ENCODE data around the gene AMER3. TPM values are rescaled to one million over a fixed set of nuclear protein-coding genes. Genes with fewer than 3 reads are reported as not detected.

The AMER3 gene
- total and polyA plus RNA-seq, 2 experiments from 2014 or later = not detected

GRCh38 chr2:130766711-130767407 lies 11.5 kb downstream of the AMER3 start:
- TF ChIP-seq EZH2 (IDR thresholded peaks at IDR 0.05; ENCODE audit: insufficient read depth, poor library complexity, severe bottlenecking) = no peak
- no peak for TF ChIP-seq EZH2phosphoT487 (IDR thresholded peaks at IDR 0.05; ENCODE audit: insufficient read depth, low read depth)
- in situ Hi-C loops (cut with MboI) = no loop called here
- 23 to 25% methylated on average over 12 of the region's 12 CpGs for WGBS, 2 experiments (ENCODE audit: low coverage in 1 of 2, low lambda C conversion rate in 2 of 2, missing lambda C conversion rate in 2 of 2)

GRCh38 chr2:130767408-130767775 lies 12.1 kb downstream of the AMER3 start:
- Histone ChIP-seq H3F3A (ENCODE audit: insufficient read depth) (no peaks in the 10 kb centered on the region), H3K79me2 (ENCODE audit: insufficient read depth) (no peaks in the 10 kb centered on the region), H3K9me3 (ENCODE audit: low read depth) (no peaks in the 10 kb centered on the region), H3K27ac (no peak overlapping the region), H3K4me2 (ENCODE audit: unreplicated experiment) (no peak overlapping the region), H3K4me3 (no peak overlapping the region), H3K9me2 (ENCODE audit: insufficient read depth) (no peaks in the 10 kb centered on the region), H3K27me3 (replicated peaks; ENCODE audit: insufficient read depth) (no peaks in the 10 kb centered on the region), H2AFZ (no peak overlapping the region), H3K36me3 (ENCODE audit: low read depth) (no peaks in the 10 kb centered on the region), H4K20me1 (ENCODE audit: insufficient read depth) (no peaks in the 10 kb centered on the region), H3K4me1 (ENCODE audit: insufficient read depth) (no peaks in the 10 kb centered on the region), H3K9ac (no peak overlapping the region)
- WGBS, 2 experiments (ENCODE audit: low coverage in 1 of 2, low lambda C conversion rate in 2 of 2, missing lambda C conversion rate in 2 of 2) = 9 to 15% methylated on average over 4 to 7 of the region's 7 CpGs
- TF ChIP-seq EZH2 (IDR thresholded peaks at IDR 0.05; ENCODE audit: insufficient read depth, poor library complexity, severe bottlenecking) = no peak
- no peak for TF ChIP-seq EZH2phosphoT487 (IDR thresholded peaks at IDR 0.05; ENCODE audit: insufficient read depth, low read depth)
- DNase-seq = no peak
- in situ Hi-C loops (cut with MboI) = no loop called here

More at GRCh38 chr2:130766711-130767407, 11.5 kb downstream of the AMER3 start:
- Histone ChIP-seq H3K36me3 (ENCODE audit: low read depth) (no peaks in the 10 kb centered on the region), H3F3A (ENCODE audit: insufficient read depth) (no peaks in the 10 kb centered on the region), H2AFZ (no peak overlapping the region), H3K27ac (no peak overlapping the region), H3K79me2 (ENCODE audit: insufficient read depth) (no peaks in the 10 kb centered on the region), H4K20me1 (ENCODE audit: insufficient read depth) (no peaks in the 10 kb centered on the region), H3K4me2 (ENCODE audit: unreplicated experiment) (no peak overlapping the region), H3K9me3 (ENCODE audit: low read depth) (no peaks in the 10 kb centered on the region), H3K27me3 (replicated peaks; ENCODE audit: insufficient read depth) (no peaks in the 10 kb centered on the region), H3K9ac (no peak overlapping the region), H3K4me1 (ENCODE audit: insufficient read depth) (no peaks in the 10 kb centered on the region), H3K4me3 (no peak overlapping the region), H3K9me2 (ENCODE audit: insufficient read depth) (no peaks in the 10 kb centered on the region)
- DNase-seq = no peak

GRCh38 chr2:130768191-130768855 lies 13.0 kb downstream of the AMER3 start:
- no peak for DNase-seq
- 49 to 54% methylated on average over 14 to 17 of the region's 17 CpGs for WGBS, 2 experiments (ENCODE audit: low coverage in 1 of 2, low lambda C conversion rate in 2 of 2, missing lambda C conversion rate in 2 of 2)
- no peaks in the 10 kb centered on the region for H3K9me3 ChIP-seq (ENCODE audit: low read depth)

GRCh38 chr2:130769343-130769907 lies 14.1 kb downstream of the AMER3 start:
- Histone ChIP-seq H3K9ac (no peak overlapping the region), H2AFZ (no peak overlapping the region), H3K4me3 (no peak overlapping the region), H3K36me3 (ENCODE audit: low read depth) (no peaks in the 10 kb centered on the region), H3K79me2 (ENCODE audit: insufficient read depth) (no peaks in the 10 kb centered on the region), H3K9me2 (ENCODE audit: insufficient read depth) (no peaks in the 10 kb centered on the region), H3K9me3 (ENCODE audit: low read depth) (no peaks in the 10 kb centered on the region), H3K27me3 (replicated peaks; ENCODE audit: insufficient read depth) (no peaks in the 10 kb centered on the region), H3K27ac (no peak overlapping the region), H3K4me1 (ENCODE audit: insufficient read depth) (no peaks in the 10 kb centered on the region), H3F3A (ENCODE audit: insufficient read depth) (no peaks in the 10 kb centered on the region), H4K20me1 (ENCODE audit: insufficient read depth) (no peaks in the 10 kb centered on the region), H3K4me2 (ENCODE audit: unreplicated experiment) (no peak overlapping the region)
- TF ChIP-seq EZH2 (IDR thresholded peaks at IDR 0.05; ENCODE audit: insufficient read depth, poor library complexity, severe bottlenecking) (no peak), EZH2phosphoT487 (IDR thresholded peaks at IDR 0.05; ENCODE audit: insufficient read depth, low read depth) (no peak)
- in situ Hi-C loops (cut with MboI) = no loop called here
- WGBS, 2 experiments (ENCODE audit: low coverage in 1 of 2, low lambda C conversion rate in 2 of 2, missing lambda C conversion rate in 2 of 2) = 41 to 50% methylated on average over 7 of the region's 7 CpGs
- DNase-seq = no peak

More at GRCh38 chr2:130768191-130768855, 13.0 kb downstream of the AMER3 start:
- no peak overlapping the region for H2AFZ ChIP-seq
- no peaks in the 10 kb centered on the region for H4K20me1 ChIP-seq (ENCODE audit: insufficient read depth)
- H3K4me2 ChIP-seq (ENCODE audit: unreplicated experiment) = no peak overlapping the region
- H3K9me2 ChIP-seq (ENCODE audit: insufficient read depth) = no peaks in the 10 kb centered on the region
- no peaks in the 10 kb centered on the region for H3F3A ChIP-seq (ENCODE audit: insufficient read depth)
- no peaks in the 10 kb centered on the region for H3K4me1 ChIP-seq (ENCODE audit: insufficient read depth)
- H3K27me3 ChIP-seq (replicated peaks; ENCODE audit: insufficient read depth) = no peaks in the 10 kb centered on the region
- TF ChIP-seq EZH2phosphoT487 (IDR thresholded peaks at IDR 0.05; ENCODE audit: insufficient read depth, low read depth) (no peak), EZH2 (IDR thresholded peaks at IDR 0.05; ENCODE audit: insufficient read depth, poor library complexity, severe bottlenecking) (no peak)
- no peaks in the 10 kb centered on the region for H3K79me2 ChIP-seq (ENCODE audit: insufficient read depth)
- no peaks in the 10 kb centered on the region for H3K36me3 ChIP-seq (ENCODE audit: low read depth)
- no peak overlapping the region for H3K4me3 ChIP-seq
- in situ Hi-C loops (cut with MboI) = no loop called here
- no peak overlapping the region for H3K27ac ChIP-seq
- no peak overlapping the region for H3K9ac ChIP-seq
